Measurements from ENCODE around the gene DCAF5. TPM values are rescaled to one million over a fixed set of nuclear protein-coding genes. Genes with fewer than 3 reads are reported as not detected.

Gene DCAF5
- total and polyA plus RNA-seq, 8 donors, result 15.9 to 30.4 (median 20.2) TPM

GRCh38 chr14:69008421-69008884 lies 144.5 kb downstream of the DCAF5 start:
- Histone ChIP-seq H3K4me1 (no peaks in the 10 kb centered on the region), H3K27ac (no peak overlapping the region)
- DNase-seq, result no peak

GRCh38 chr14:69006346-69006745 lies 146.6 kb downstream of the DCAF5 start:
- no peaks in the 10 kb centered on the region for H3K27me3 ChIP-seq
- ATAC-seq (no peak), FAIRE-seq (no peak), DNase-seq (no peak)
- no peaks in the 10 kb centered on the region for H3K36me3 ChIP-seq
- WGBS, 2 donors, result 85% methylated on average over 5 of the region's 5 CpGs
- no peak overlapping the region for H3K27ac ChIP-seq
- H3K4me3 ChIP-seq, result no peak overlapping the region
- H3K4me1 ChIP-seq, result no peaks in the 10 kb centered on the region
- H3K9me3 ChIP-seq, result no peaks in the 10 kb centered on the region
- intact Hi-C loops (cut with DNase I), result loop anchor here in 1 of 3 donors (10.0 kb wide), 1 partner anchor 92 kb away; no protein-coding TSS in a partner anchor
- no peak for TF ChIP-seq CTCF (IDR thresholded peaks at IDR 0.05)

More at GRCh38 chr14:69008421-69008884, 144.5 kb downstream of the DCAF5 start:
- ATAC-seq (peak in 1 of 4 donors; percentile 11), FAIRE-seq (no peak)
- TF ChIP-seq CTCF (IDR thresholded peaks at IDR 0.05), result no peak
- Histone ChIP-seq H3K9me3 (no peaks in the 10 kb centered on the region), H3K27me3 (no peaks in the 10 kb centered on the region), H3K4me3 (no peak overlapping the region), H3K36me3 (no peaks in the 10 kb centered on the region)
- 73 to 91% methylated on average over 1 of the region's 1 CpG for WGBS, 2 donors
- intact Hi-C loops (cut with DNase I), result loop anchor here in 1 of 3 donors (10.0 kb wide), 1 partner anchor 94 kb away; no protein-coding TSS in a partner anchor

- WGBS, 2 donors, result 66 to 72% methylated on average over 11 of the region's 11 CpGs
- FAIRE-seq, result no peak
- H3K9me3 ChIP-seq, result no peaks in the 10 kb centered on the region
- no peak overlapping the region for H3K4me3 ChIP-seq
- intact Hi-C loops (cut with DNase I), result loop anchor here in 1 of 3 donors (10.0 kb wide), 1 partner anchor 91 kb away; no protein-coding TSS in a partner anchor
- no peaks in the 10 kb centered on the region for H3K27me3 ChIP-seq
- no peaks in the 10 kb centered on the region for H3K4me1 ChIP-seq
- peak in 3 of 6 donors; percentile 33 to 64 (median 41) for DNase-seq
- no peak for TF ChIP-seq CTCF (IDR thresholded peaks at IDR 0.05)
- ATAC-seq, result peak; percentile 60 to 85 (median 71)
- H3K36me3 ChIP-seq, result no peaks in the 10 kb centered on the region
- no peak overlapping the region for H3K27ac ChIP-seq
These were observed 147.3 kb downstream of the DCAF5 start for GRCh38 chr14:69005432-69006148.

- intact Hi-C loops (cut with DNase I), result loop anchor here in 1 of 3 donors (10.0 kb wide), 1 partner anchor 90 kb away; no protein-coding TSS in a partner anchor
- ATAC-seq (no peak), DNase-seq (no peak), FAIRE-seq (no peak)
- Histone ChIP-seq H3K27ac (no peak overlapping the region), H3K9me3 (no peaks in the 10 kb centered on the region), H3K36me3 (no peaks in the 10 kb centered on the region), H3K4me3 (no peak overlapping the region), H3K27me3 (no peaks in the 10 kb centered on the region), H3K4me1 (no peaks in the 10 kb centered on the region)
- 50 to 52% methylated on average over 7 of the region's 7 CpGs for WGBS, 2 donors
- TF ChIP-seq CTCF (IDR thresholded peaks at IDR 0.05), result no peak
These were observed 148.0 kb downstream of the DCAF5 start for GRCh38 chr14:69004731-69005431.

Data from pancreas (tissue), 10 donors.